HCT116 (cell line): ENCODE measurements around the gene LBR. TPM values are rescaled to one million over a fixed set of nuclear protein-coding genes. Genes with fewer than 3 reads are reported as not detected.

ENCODE experiments used
- ATAC-seq: fragments of 200-7000 bp; cut with Tn5 transposase; 2 replicates; pipeline ENCODE4 v1.9.1; 2020; ENCODE audit warnings: mild to moderate bottlenecking, moderate library complexity
- BruUV-seq: library from RNA; stranded (reverse); fragments of 400-500 nt; replicated peaks from 2 replicates; lab custom pipeline; 2021; lab: Mats Ljungman, UMichigan
- CTCF ChIA-PET: fragments of 300-600 bp; sonication (Branson Sonifier 250); formaldehyde crosslinking; loops from one replicate; lab custom pipeline; 2021; ENCODE audit warnings: antibody characterized with exemption; lab: Charles Lee
- POLR2A ChIA-PET: fragments of 300-600, 350-600 bp; sonication (Branson Sonifier 250); formaldehyde crosslinking; loops from one replicate; lab custom pipeline; 2021; ENCODE audit warnings: antibody characterized with exemption; lab: Charles Lee
- RAD21 ChIA-PET, 2 experiments: fragments of 300-600 bp; sonication (Branson Sonifier 250); formaldehyde crosslinking; loops; one replicate each; lab custom pipeline; 2023; ENCODE audit warnings: low total read pairs in 2 of 2; ENCODE audit not compliant: uncharacterized antibody in 2 of 2, unreplicated experiment in 2 of 2, low non-redundant PET in 1 of 2; lab: Charles Lee
- DNase-seq: peaks from one replicate; pipeline ENCODE4 v3.0.0-alpha.2; 2010; ENCODE audit warnings: low read depth, low spot score
- H2AFZ ChIP-seq: fragments of 200-600 bp; shearing (Covaris generic), sonication (generic); 2 replicates; pipeline ENCODE4 v1.6.1; 2017; ENCODE audit warnings: low read depth, mixed run types, mixed read lengths, antibody characterized with exemption, low read length; ENCODE audit not compliant: poor library complexity, severe bottlenecking
- H3K27ac ChIP-seq: 2 replicates; pipeline ENCODE4 v1.5.1; 2012; ENCODE audit warnings: low read depth, low read length
- H3K27me3 ChIP-seq: fragments of 200-600 bp; sonication (generic); 2 replicates; pipeline ENCODE4 v1.6.1; 2016; ENCODE audit warnings: mixed run types, low read length, mixed read lengths; ENCODE audit not compliant: insufficient read depth
- H3K36me3 ChIP-seq, 2 experiments: fragments of 200-500 bp in 1 of 2; fragments of 200-600 bp in 1 of 2; sonication (Bioruptor generic) in 1 of 2; sonication (generic) in 1 of 2; 2 replicates each; pipeline versions ENCODE4 v1.5.1 to v1.6.1; 2014 to 2016; ENCODE audit warnings: low read length in 2 of 2, inconsistent platforms in 1 of 2, mixed read lengths in 1 of 2, mixed run types in 1 of 2; ENCODE audit not compliant: insufficient read depth in 2 of 2, control insufficient read depth in 1 of 2
- H3K4me1 ChIP-seq, 2 experiments: fragments of 200-600 bp in 1 of 2; sonication (generic) in 1 of 2; 2 replicates each; pipeline versions ENCODE4 v1.5.1 to v1.6.1; 2012 to 2017; ENCODE audit warnings: low read length in 2 of 2, inconsistent platforms in 1 of 2, mild to moderate bottlenecking in 1 of 2, mixed read lengths in 1 of 2, mixed run types in 1 of 2, moderate library complexity in 1 of 2; ENCODE audit not compliant: insufficient read depth in 2 of 2, control insufficient read depth in 1 of 2
- H3K4me2 ChIP-seq: fragments of 200-600 bp; sonication (generic); 2 replicates; pipeline ENCODE4 v1.6.1; 2017; ENCODE audit warnings: mixed run types, low read length, mixed read lengths
- H3K4me3 ChIP-seq, 2 experiments: fragments of 200-600 bp in 1 of 2; sonication (generic) in 1 of 2; replicated peaks in 1 of 2; 2 replicates each; pipeline ENCODE4 v1.5.1; 2011 to 2016; ENCODE audit warnings: low read length in 2 of 2, control low read depth in 1 of 2, low read depth in 1 of 2, mild to moderate bottlenecking in 1 of 2, mixed read lengths in 1 of 2, mixed run types in 1 of 2
- H3K79me2 ChIP-seq: fragments of 200-600 bp; sonication (generic); 2 replicates; pipeline ENCODE4 v1.6.1; 2017; ENCODE audit warnings: mild to moderate bottlenecking, mixed run types, low read length, moderate library complexity, mixed read lengths; ENCODE audit not compliant: insufficient read depth
- H3K9ac ChIP-seq: fragments of 200-600 bp; sonication (generic); 2 replicates; pipeline ENCODE4 v1.6.1; 2016; ENCODE audit warnings: low read length, mixed read lengths
- H3K9me2 ChIP-seq: fragments of 200-600 bp; sonication (generic), shearing (Covaris generic); 2 replicates; pipeline ENCODE4 v1.6.1; 2017; ENCODE audit warnings: mixed run types, mild to moderate bottlenecking, moderate library complexity; ENCODE audit not compliant: insufficient read depth
- H3K9me3 ChIP-seq, 2 experiments: fragments of 200-500 bp in 1 of 2; fragments of 200-600 bp in 1 of 2; sonication (Bioruptor generic) in 1 of 2; sonication (generic) in 1 of 2; 2 replicates each; pipeline ENCODE4 v1.6.1; 2014 to 2017; ENCODE audit warnings: low read length in 2 of 2, mixed read lengths in 2 of 2, inconsistent platforms in 1 of 2, low read depth in 1 of 2, mild to moderate bottlenecking in 1 of 2, mixed run types in 1 of 2, moderate library complexity in 1 of 2; ENCODE audit not compliant: control insufficient read depth in 1 of 2, insufficient read depth in 1 of 2
- H4K20me1 ChIP-seq: fragments of 200-600 bp; sonication (generic), shearing (Covaris generic); 2 replicates; pipeline ENCODE4 v1.6.1; 2017; ENCODE audit warnings: mixed run types, mild to moderate bottlenecking, moderate library complexity; ENCODE audit not compliant: insufficient read depth
- CBX3 ChIP-seq: IDR thresholded peaks from 2 replicates; pipeline ENCODE4 v1.6.1; 2012; ENCODE audit warnings: low read depth
- CEBPB ChIP-seq: IDR thresholded peaks from 2 replicates; pipeline ENCODE4 v1.6.1; 2012; ENCODE audit warnings: low read depth
- EGR1 ChIP-seq: IDR thresholded peaks from 2 replicates; pipeline ENCODE4 v1.6.1; 2012; ENCODE audit warnings: low read depth
- ELF1 ChIP-seq: IDR thresholded peaks from 2 replicates; pipeline ENCODE4 v1.6.1; 2012; ENCODE audit warnings: low read depth, borderline replicate concordance
- EZH2phosphoT487 ChIP-seq: fragments of 200-600 bp; IDR thresholded peaks from 2 replicates; pipeline ENCODE4 v1.6.1; 2018; ENCODE audit warnings: antibody characterized with exemption, borderline replicate concordance
- JUND ChIP-seq: IDR thresholded peaks from 2 replicates; pipeline ENCODE4 v1.6.1; 2012
- MAX ChIP-seq: IDR thresholded peaks from 2 replicates; pipeline ENCODE4 v1.6.1; 2012
- POLR2A ChIP-seq: IDR thresholded peaks from 2 replicates; pipeline ENCODE4 v1.7.0; 2011; ENCODE audit warnings: borderline replicate concordance; ENCODE audit not compliant: insufficient read depth, insufficient read length; ENCODE audit errors: extremely low read depth
- POLR2AphosphoS5 ChIP-seq: IDR thresholded peaks from 2 replicates; pipeline ENCODE4 v1.6.1; 2011; ENCODE audit warnings: mild to moderate bottlenecking, low read depth, low read length, moderate library complexity
- RAD21 ChIP-seq: IDR thresholded peaks from 2 replicates; pipeline ENCODE4 v1.6.1; 2012; ENCODE audit warnings: low read depth, mild to moderate bottlenecking
- SIN3A ChIP-seq: IDR thresholded peaks from 2 replicates; pipeline ENCODE4 v1.6.1; 2012; ENCODE audit warnings: low read depth
- SP1 ChIP-seq: IDR thresholded peaks from 2 replicates; pipeline ENCODE4 v1.6.1; 2012; ENCODE audit warnings: low read depth
- SRF ChIP-seq: IDR thresholded peaks from 2 replicates; pipeline ENCODE4 v1.6.1; 2012; ENCODE audit warnings: low read depth
- TCF7L2 ChIP-seq: IDR thresholded peaks from 2 replicates; pipeline ENCODE4 v1.7.0; 2011; ENCODE audit warnings: borderline replicate concordance, inconsistent platforms; ENCODE audit not compliant: insufficient read depth, insufficient read length; ENCODE audit errors: extremely low read depth
- ZNF274 ChIP-seq: fragments of 200-500 bp; sonication (Bioruptor generic); IDR thresholded peaks from 2 replicates; pipeline ENCODE4 v1.6.1; 2014; ENCODE audit warnings: mild to moderate bottlenecking, low read depth, low read length, inconsistent platforms
- intact Hi-C: fragments of 100-400 bp; cut with micrococcal nuclease; formaldehyde crosslinking; loops from 2 replicates; pipeline ENCODE4 v1.10.0; 2022
- total RNA-seq: library from RNA; stranded (reverse); gene quantifications from one replicate; pipeline ENCODE4 v1.2.1, GENCODE V29; 2021; ENCODE audit not compliant: unreplicated experiment
- TF ChIP-seq, protein P1 (sequence below): IDR thresholded peaks from 2 replicates; pipeline ENCODE4 v1.6.1; 2012
- TF ChIP-seq, protein P2 (sequence below): IDR thresholded peaks from 2 replicates; pipeline ENCODE4 v1.6.1; 2011; ENCODE audit warnings: mild to moderate bottlenecking, low read length, moderate library complexity; ENCODE audit not compliant: insufficient replicate concordance; ENCODE audit errors: extremely low read depth

Gene LBR
- total RNA-seq, 1 experiment from 2014 or later: 97.4 TPM

GRCh38 chr1:225476538-225476988 lies 48.7 kb upstream of the LBR start:
- H2AFZ ChIP-seq: no peak overlapping the region
- POLR2A ChIA-PET: no interaction called here
- RAD21 ChIA-PET: no interaction called here
- H3K27me3 ChIP-seq: no peaks in the 10 kb centered on the region
- no peak overlapping the region for H3K4me2 ChIP-seq
- H3K36me3 ChIP-seq: no peaks in the 10 kb centered on the region
- no peak overlapping the region for H3K9ac ChIP-seq
- H3K9me2 ChIP-seq: no peaks in the 10 kb centered on the region
- CTCF ChIA-PET: interaction anchor here (0.9 kb wide), 1 partner anchor 296 kb away, joined by 3 read pairs; no protein-coding TSS in a partner anchor
- no peak overlapping the region for H3K4me3 ChIP-seq
- intact Hi-C loops: loop anchor here (5.0 to 10.0 kb wide), 2 partner anchors 181 to 588 kb away; partner anchors contain the start of gene H3-3A
- H3K27ac ChIP-seq: no peak overlapping the region
- ATAC-seq (no peak), DNase-seq (no peak)
- no peaks in the 10 kb centered on the region for H3K9me3 ChIP-seq
- no peaks in the 10 kb centered on the region for H3K79me2 ChIP-seq
- no peaks in the 10 kb centered on the region for H4K20me1 ChIP-seq
- BruUV-seq: no TSS peak
- no peak for TF ChIP-seq CEBPB
- no peak for TF ChIP-seq SIN3A
- no peak for TF ChIP-seq JUND
- no peak for TF ChIP-seq SRF
- TF ChIP-seq CBX3: no peak
- TF ChIP-seq RAD21: no peak
- TF ChIP-seq EGR1: no peak
- TF ChIP-seq MAX: no peak
- no peak for TF ChIP-seq TCF7L2
- TF ChIP-seq POLR2AphosphoS5: no peak
- no peak for TF ChIP-seq ZNF274
- TF ChIP-seq ELF1: no peak
- TF ChIP-seq POLR2A: no peak
- TF ChIP-seq, protein P1, sequence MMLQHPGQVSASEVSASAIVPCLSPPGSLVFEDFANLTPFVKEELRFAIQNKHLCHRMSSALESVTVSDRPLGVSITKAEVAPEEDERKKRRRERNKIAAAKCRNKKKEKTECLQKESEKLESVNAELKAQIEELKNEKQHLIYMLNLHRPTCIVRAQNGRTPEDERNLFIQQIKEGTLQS: no peak
- TF ChIP-seq, protein P2, sequence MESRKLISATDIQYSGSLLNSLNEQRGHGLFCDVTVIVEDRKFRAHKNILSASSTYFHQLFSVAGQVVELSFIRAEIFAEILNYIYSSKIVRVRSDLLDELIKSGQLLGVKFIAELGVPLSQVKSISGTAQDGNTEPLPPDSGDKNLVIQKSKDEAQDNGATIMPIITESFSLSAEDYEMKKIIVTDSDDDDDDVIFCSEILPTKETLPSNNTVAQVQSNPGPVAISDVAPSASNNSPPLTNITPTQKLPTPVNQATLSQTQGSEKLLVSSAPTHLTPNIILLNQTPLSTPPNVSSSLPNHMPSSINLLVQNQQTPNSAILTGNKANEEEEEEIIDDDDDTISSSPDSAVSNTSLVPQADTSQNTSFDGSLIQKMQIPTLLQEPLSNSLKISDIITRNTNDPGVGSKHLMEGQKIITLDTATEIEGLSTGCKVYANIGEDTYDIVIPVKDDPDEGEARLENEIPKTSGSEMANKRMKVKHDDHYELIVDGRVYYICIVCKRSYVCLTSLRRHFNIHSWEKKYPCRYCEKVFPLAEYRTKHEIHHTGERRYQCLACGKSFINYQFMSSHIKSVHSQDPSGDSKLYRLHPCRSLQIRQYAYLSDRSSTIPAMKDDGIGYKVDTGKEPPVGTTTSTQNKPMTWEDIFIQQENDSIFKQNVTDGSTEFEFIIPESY: no peak
- no peak for TF ChIP-seq SP1
- TF ChIP-seq EZH2phosphoT487: no peak
- TF ChIP-seq, all 23 proteins: peak for 0
- H3K4me1 ChIP-seq: peaks cover 3 to 10% of the 10 kb centered on the region in 2 experiments; a peak in 3 of 4 replicates
